CD4-positive, alpha-beta T cell (primary cell): ENCODE data around the gene HIF1A. TPM values are rescaled to one million over a fixed set of nuclear protein-coding genes. Genes with fewer than 3 reads are reported as not detected.

Experiments
- ATAC-seq: fragments of 200-7000 bp; cut with Tn5 transposase; one replicate; pipeline ENCODE4 v1.10.0; 2022; ENCODE audit warnings: mild to moderate bottlenecking; ENCODE audit not compliant: poor library complexity
- CTCF ChIA-PET: fragments of 350-600 bp; sonication (Branson Sonifier 250); formaldehyde crosslinking; loops from one replicate; lab custom pipeline; 2021; ENCODE audit warnings: antibody characterized with exemption, inconsistent platforms; lab: Charles Lee
- POLR2A ChIA-PET: fragments of 350-600 bp; sonication (Branson Sonifier 250); formaldehyde crosslinking; loops from one replicate; lab custom pipeline; 2021; ENCODE audit warnings: antibody characterized with exemption, inconsistent platforms; lab: Charles Lee
- DNase-seq, 14 experiments: peaks; one replicate each; pipeline ENCODE4 v3.0.0-alpha.2; 2013 to 2020; ENCODE audit warnings: mixed read lengths in 2 of 14
- H3K27ac ChIP-seq, 2 donors: one replicate each; pipeline versions ENCODE4 v1.5.1 to v1.7.0; 2013; ENCODE audit warnings: low read length in 2 of 2, low read depth in 1 of 2, mild to moderate bottlenecking in 1 of 2
- H3K27me3 ChIP-seq, 2 experiments: 1 replicate in 1 of 2; 2 replicates in 1 of 2; pipeline versions ENCODE4 v1.6.1 to v1.7.0; 2013; ENCODE audit warnings: low read length in 2 of 2, control low read depth in 1 of 2, mild to moderate bottlenecking in 1 of 2, moderate library complexity in 1 of 2; ENCODE audit not compliant: insufficient read depth in 2 of 2, control insufficient read depth in 1 of 2
- H3K36me3 ChIP-seq: one replicate; pipeline ENCODE4 v1.6.1; 2013; ENCODE audit warnings: low read length, control low read depth; ENCODE audit not compliant: insufficient read depth
- H3K4me1 ChIP-seq: one replicate; pipeline ENCODE4 v1.6.1; 2013; ENCODE audit warnings: low read length, control low read depth; ENCODE audit not compliant: insufficient read depth
- H3K4me3 ChIP-seq: one replicate; pipeline ENCODE4 v1.5.1; 2013; ENCODE audit warnings: mild to moderate bottlenecking, low read length, moderate library complexity
- H3K9me3 ChIP-seq, 2 experiments: 1 replicate in 1 of 2; 2 replicates in 1 of 2; pipeline versions ENCODE4 v1.6.1 to v1.7.0; 2013; ENCODE audit warnings: low read length in 2 of 2, mild to moderate bottlenecking in 2 of 2, control low read depth in 1 of 2, moderate library complexity in 1 of 2; ENCODE audit not compliant: control insufficient read depth in 1 of 2, insufficient read depth in 1 of 2
- H3K27ac Mint-ChIP-seq: one replicate; pipeline ENCODE4 v1.8.0; 2020; ENCODE audit warnings: mixed read lengths
- H3K27me3 Mint-ChIP-seq: one replicate; pipeline ENCODE4 v1.8.0; 2021; ENCODE audit warnings: mixed read lengths
- H3K36me3 Mint-ChIP-seq: one replicate; pipeline ENCODE4 v1.8.0; 2021; ENCODE audit warnings: low read depth, mixed read lengths
- H3K4me1 Mint-ChIP-seq: one replicate; pipeline ENCODE4 v1.8.0; 2021; ENCODE audit warnings: low read depth, mixed read lengths
- H3K4me3 Mint-ChIP-seq: one replicate; pipeline ENCODE4 v1.8.0; 2020; ENCODE audit warnings: mild to moderate bottlenecking, mixed read lengths
- H3K9me3 Mint-ChIP-seq: one replicate; pipeline ENCODE4 v1.8.0; 2020; ENCODE audit warnings: mixed read lengths
- CTCF ChIP-seq: fragments of 200-600 bp; IDR thresholded peaks from one replicate; pipeline ENCODE4 v1.8.0; 2022; ENCODE audit warnings: antibody characterized with exemption, mild to moderate bottlenecking
- intact Hi-C, 2 experiments: fragments of 100-400 bp; cut with DNase I in 1 of 2; cut with micrococcal nuclease in 1 of 2; formaldehyde crosslinking; loops; one replicate each; pipeline versions ENCODE4 v1.15.1 to v1.9.0; 2023 to 2025; cut with DNase I, micrococcal nuclease
- total RNA-seq, 174 experiments: library from RNA in 2 of 174; stranded (reverse) in 2 of 174; gene quantifications; one replicate each; pipeline ENCODE4 v1.2.3 and lab custom pipeline; 2021 to 2026

Gene HIF1A
- total RNA-seq, 2 experiments from 2014 or later = 350 to 369 TPM

GRCh38 chr14:61764342-61765122 lies 69.2 kb downstream of the HIF1A start:
- no peaks in the 10 kb centered on the region for H3K27me3 ChIP-seq
- no peak for DNase-seq
- no peak for TF ChIP-seq CTCF
- H3K9me3 ChIP-seq = no peaks in the 10 kb centered on the region
- no peak for ATAC-seq
- Mint-ChIP-seq H3K4me3 (peak overlapping the region; percentile 60), H3K27me3 (no peaks in the 10 kb centered on the region), H3K27ac (no peak overlapping the region), H3K36me3 (peaks cover 41% of the 10 kb centered on the region), H3K4me1 (peaks cover 54% of the 10 kb centered on the region), H3K9me3 (no peaks in the 10 kb centered on the region)
- POLR2A ChIA-PET = interaction anchor here (1.5 kb wide), 2 partner anchors 484 kb away, joined by 3 to 5 read pairs; no protein-coding TSS in a partner anchor
- no peak overlapping the region for H3K4me3 ChIP-seq
- H3K27ac ChIP-seq = no peak overlapping the region
- CTCF ChIA-PET = interaction anchor here (1.5 kb wide), 1 partner anchor 70 kb away, joined by 4 read pairs; the partner anchor contains the start of gene HIF1A
- intact Hi-C loops = no loop called here
- peaks cover 3% of the 10 kb centered on the region for H3K36me3 ChIP-seq
- peaks cover 23% of the 10 kb centered on the region for H3K4me1 ChIP-seq

GRCh38 chr14:61765225-61765943 lies 70.1 kb downstream of the HIF1A start:
- POLR2A ChIA-PET = interaction anchor here (1.5 kb wide), 1 partner anchor 485 kb away, joined by 3 read pairs; no protein-coding TSS in a partner anchor
- Histone ChIP-seq H3K4me1 (peaks cover 23% of the 10 kb centered on the region), H3K27me3 (no peaks in the 10 kb centered on the region), H3K9me3 (no peaks in the 10 kb centered on the region), H3K36me3 (peaks cover 8% of the 10 kb centered on the region), H3K27ac (no peak overlapping the region), H3K4me3 (no peak overlapping the region)
- H3K9me3 Mint-ChIP-seq = no peaks in the 10 kb centered on the region
- TF ChIP-seq CTCF = no peak
- intact Hi-C loops = no loop called here
- CTCF ChIA-PET = no interaction called here
- H3K4me3 Mint-ChIP-seq = peak overlapping the region; percentile 9
- DNase-seq (no peak), ATAC-seq (no peak)
- H3K27ac Mint-ChIP-seq = no peak overlapping the region
- peaks cover 54% of the 10 kb centered on the region for H3K4me1 Mint-ChIP-seq
- H3K27me3 Mint-ChIP-seq = no peaks in the 10 kb centered on the region
- H3K36me3 Mint-ChIP-seq = peaks cover 49% of the 10 kb centered on the region

- Mint-ChIP-seq H3K4me3 (no peak overlapping the region), H3K4me1 (peaks cover 54% of the 10 kb centered on the region), H3K36me3 (peaks cover 57% of the 10 kb centered on the region), H3K27me3 (no peaks in the 10 kb centered on the region), H3K9me3 (no peaks in the 10 kb centered on the region), H3K27ac (no peak overlapping the region)
- no peak for TF ChIP-seq CTCF
- ChIA-PET POLR2A (interaction anchor here (1.5 kb wide), 1 partner anchor 486 kb away, joined by 3 read pairs; no protein-coding TSS in a partner anchor), CTCF (no interaction called here)
- ATAC-seq (no peak), DNase-seq (no peak)
- Histone ChIP-seq H3K4me3 (no peak overlapping the region), H3K4me1 (peaks cover 23% of the 10 kb centered on the region), H3K27ac (no peak overlapping the region), H3K36me3 (peaks cover 12% of the 10 kb centered on the region), H3K9me3 (no peaks in the 10 kb centered on the region), H3K27me3 (no peaks in the 10 kb centered on the region)
- intact Hi-C loops = no loop called here
Measured at GRCh38 chr14:61766151-61766550, 70.8 kb downstream of the HIF1A start.
